SJCRH30 (cell line): ENCODE results near the gene CCNY. TPM values are rescaled to one million over a fixed set of nuclear protein-coding genes. Genes with fewer than 3 reads are reported as not detected.
A peak's percentile ranks its signal among the peaks of the same experiment; 100 is the strongest.
"Not testable (repeated sequence)": the region's sequence is repeated elsewhere in the genome, so short reads cannot be mapped to it uniquely, and the experiment has no call there.

Experiments
- DNase-seq, 2 experiments: peaks; one replicate each; pipeline ENCODE4 v3.0.0-alpha.2; 2015 to 2020
- H3K27ac ChIP-seq: fragments of 250-450 bp; sonication (Bioruptor Pico); 2 replicates; pipeline ENCODE4 v1.5.1; 2020; ENCODE audit warnings: mild to moderate bottlenecking, moderate library complexity
- H3K27me3 ChIP-seq: fragments of 250-450 bp; sonication (Bioruptor Pico); 2 replicates; pipeline ENCODE4 v1.5.1; 2020; ENCODE audit warnings: mild to moderate bottlenecking, moderate library complexity
- H3K36me3 ChIP-seq: fragments of 250-450 bp; sonication (Bioruptor Pico); 2 replicates; pipeline ENCODE4 v1.5.1; 2020; ENCODE audit warnings: mild to moderate bottlenecking, moderate library complexity
- H3K4me1 ChIP-seq: fragments of 250-450 bp; sonication (Bioruptor Pico); 2 replicates; pipeline ENCODE4 v1.5.1; 2020; ENCODE audit warnings: mild to moderate bottlenecking, moderate library complexity
- H3K4me3 ChIP-seq: fragments of 250-450 bp; sonication (Bioruptor Pico); 2 replicates; pipeline ENCODE4 v1.5.1; 2020; ENCODE audit warnings: mild to moderate bottlenecking, moderate library complexity
- H3K9me3 ChIP-seq: fragments of 250-450 bp; sonication (Bioruptor Pico); replicated peaks from 2 replicates; pipeline ENCODE4 v1.5.1; 2020; ENCODE audit warnings: mild to moderate bottlenecking, moderate library complexity
- total RNA-seq: library from RNA; depleted of rRNA; stranded (reverse); fragments of >200 nt; shearing (Covaris generic); gene quantifications from 2 replicates; pipeline ENCODE4 v1.2.3, GENCODE V29; 2014

The CCNY gene
- total RNA-seq, 1 experiment from 2014 or later = 47.2 TPM

DNA sequence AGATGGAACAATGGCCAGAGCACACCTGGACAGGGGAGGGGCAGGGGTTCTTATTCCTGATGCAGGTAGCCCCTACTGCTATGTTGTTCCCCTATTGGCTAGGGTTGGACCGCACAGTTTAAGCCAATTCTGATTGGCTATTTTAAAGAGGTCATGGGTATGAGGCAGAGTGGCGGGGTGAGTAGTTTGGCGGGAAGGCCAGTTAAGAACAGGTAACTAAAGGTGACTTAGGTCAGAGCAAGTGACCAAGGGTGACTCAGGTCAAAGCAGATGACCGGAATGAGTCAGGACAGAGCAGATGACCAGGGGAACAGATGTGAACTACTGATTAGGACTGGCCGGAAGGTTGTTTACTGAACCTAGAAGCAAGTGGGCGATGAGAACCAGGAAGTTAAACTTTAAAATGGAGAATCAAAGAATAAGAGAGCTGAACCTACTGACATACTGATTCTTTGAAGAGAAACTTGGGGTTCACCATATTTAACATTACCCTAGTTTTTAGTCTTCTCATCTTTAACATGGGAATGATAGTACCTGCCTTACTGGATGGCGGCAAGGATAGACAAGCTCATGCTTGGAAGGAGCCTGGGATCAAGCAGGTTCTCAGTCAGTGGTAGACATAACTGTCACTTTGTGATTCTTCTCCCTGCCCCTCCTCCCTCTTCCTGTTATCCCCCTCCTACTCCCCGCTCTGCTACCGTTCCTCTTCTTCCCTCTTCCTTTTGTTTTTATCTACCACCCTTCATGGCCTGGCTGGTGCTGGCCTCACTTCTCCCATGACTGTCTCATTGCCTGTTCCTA is 55.0 kb downstream of the CCNY start:
- Histone ChIP-seq H3K36me3 (no peaks in the 10 kb centered on the region), H3K4me3 (no peak overlapping the region)

DNA sequence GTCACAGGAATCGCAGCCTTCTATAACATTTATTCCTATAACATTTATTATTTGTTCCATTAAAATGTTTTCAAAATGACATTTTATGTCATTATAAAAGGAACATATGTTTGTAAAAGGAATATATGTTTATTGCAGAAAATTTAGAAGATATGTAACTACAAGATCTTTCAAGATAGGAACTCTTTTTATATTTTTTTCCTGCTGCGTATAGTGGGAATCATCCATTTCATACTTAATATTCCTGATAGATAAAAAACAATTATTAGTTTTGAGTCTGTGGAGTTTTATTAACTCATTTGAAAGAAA is 55.6 kb downstream of the CCNY start:
- H3K4me3 ChIP-seq = no peak overlapping the region
- H3K4me1 ChIP-seq = no peaks in the 10 kb centered on the region
- H3K27me3 ChIP-seq = no peaks in the 10 kb centered on the region
- no peaks in the 10 kb centered on the region for H3K36me3 ChIP-seq
- no peak overlapping the region for H3K27ac ChIP-seq
- no peak for DNase-seq
- no peaks in the 10 kb centered on the region; the same call in 1 of the 2 replicates for H3K9me3 ChIP-seq

More for the DNA sequence above, 55.0 kb downstream of the CCNY start:
- no peaks in the 10 kb centered on the region; the same call in 1 of the 2 replicates for H3K9me3 ChIP-seq
- no peaks in the 10 kb centered on the region for H3K4me1 ChIP-seq
- DNase-seq = no peak
- no peak overlapping the region for H3K27ac ChIP-seq
- no peaks in the 10 kb centered on the region for H3K27me3 ChIP-seq

DNA sequence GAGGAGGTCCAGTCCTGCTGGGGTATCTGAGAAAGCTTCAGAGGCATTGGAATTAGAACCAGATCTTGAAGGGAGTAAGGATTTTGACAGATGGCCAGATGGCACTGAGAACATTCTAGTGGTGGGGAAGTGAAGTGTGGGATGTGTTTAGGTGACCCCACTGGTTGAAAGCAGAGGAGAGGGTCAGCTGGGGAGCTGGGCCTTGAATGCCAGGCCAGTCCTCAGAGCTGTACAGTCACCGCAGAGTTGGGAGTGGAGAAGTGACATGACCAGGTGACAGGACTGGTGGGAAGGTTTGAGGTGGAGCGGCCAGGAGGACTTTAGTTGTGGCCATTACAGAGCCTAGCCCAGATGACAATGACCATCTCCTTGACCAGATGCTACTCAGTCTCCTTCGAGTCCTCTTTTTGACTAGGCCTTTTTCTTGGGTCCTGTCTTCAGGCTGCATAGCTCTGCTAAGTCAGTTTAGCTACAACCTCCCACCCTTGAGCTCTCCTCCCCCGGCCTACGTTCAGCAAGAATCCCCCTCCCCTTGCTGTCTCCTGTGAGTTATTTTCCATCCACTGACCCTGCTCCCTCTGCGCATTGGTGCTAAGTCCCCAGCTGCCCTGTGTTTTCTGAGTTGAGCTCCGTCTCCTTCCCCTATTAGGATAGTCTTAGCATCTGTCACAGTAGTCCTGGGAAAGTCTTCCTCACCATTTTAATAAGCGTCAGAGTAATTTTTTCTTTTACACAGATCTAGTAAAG is 56.3 kb downstream of the CCNY start:
- H3K27me3 ChIP-seq = no peaks in the 10 kb centered on the region
- no peak for DNase-seq
- H3K9me3 ChIP-seq = no peaks in the 10 kb centered on the region; the same call in 1 of the 2 replicates
- no peak overlapping the region for H3K4me3 ChIP-seq
- H3K4me1 ChIP-seq = peaks cover 3% of the 10 kb centered on the region
- no peaks in the 10 kb centered on the region for H3K36me3 ChIP-seq
- H3K27ac ChIP-seq = no peak overlapping the region

- DNase-seq = no peak
- Histone ChIP-seq H3K4me3 (no peak overlapping the region), H3K4me1 (peaks cover 17% of the 10 kb centered on the region), H3K27me3 (no peaks in the 10 kb centered on the region), H3K36me3 (no peaks in the 10 kb centered on the region), H3K27ac (no peak overlapping the region), H3K9me3 (no peaks in the 10 kb centered on the region)
Observed at GRCh38 chr10:35394411-35394851, 58.1 kb downstream of the CCNY start.

DNA sequence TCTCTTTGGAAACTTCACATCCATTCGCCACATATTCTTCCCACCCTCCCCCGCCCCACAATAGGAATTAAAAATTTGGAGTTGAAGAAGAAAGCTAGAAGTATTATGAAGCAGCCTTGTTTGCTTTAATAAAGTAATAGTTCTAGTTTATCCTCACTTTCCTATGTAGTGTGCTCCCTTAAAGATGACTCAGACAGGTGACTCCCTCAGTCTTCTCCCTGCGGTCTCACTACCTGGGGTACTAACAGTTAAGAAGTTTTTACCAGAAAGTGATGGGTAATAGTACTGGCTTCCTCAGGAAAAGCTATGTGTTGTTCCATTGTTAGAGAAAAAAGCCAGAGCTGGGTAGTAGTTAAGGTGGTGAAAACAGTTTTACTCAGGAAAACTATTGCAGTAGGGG is 58.6 kb downstream of the CCNY start:
- no peaks in the 10 kb centered on the region for H3K36me3 ChIP-seq
- peaks cover 17% of the 10 kb centered on the region for H3K4me1 ChIP-seq
- H3K27ac ChIP-seq = no peak overlapping the region
- no peak overlapping the region for H3K4me3 ChIP-seq
- no peaks in the 10 kb centered on the region for H3K9me3 ChIP-seq
- H3K27me3 ChIP-seq = no peaks in the 10 kb centered on the region
- no peak for DNase-seq

GRCh38 chr10:35396560-35397434 is 60.5 kb downstream of the CCNY start:
- no peak for DNase-seq
- Histone ChIP-seq H3K4me1 (peaks cover 17% of the 10 kb centered on the region), H3K27me3 (no peaks in the 10 kb centered on the region), H3K36me3 (no peaks in the 10 kb centered on the region), H3K27ac (no peak overlapping the region), H3K9me3 (no peaks in the 10 kb centered on the region), H3K4me3 (no peak overlapping the region)

- DNase-seq = no peak
- Histone ChIP-seq H3K9me3 (no peaks in the 10 kb centered on the region), H3K4me3 (no peak overlapping the region), H3K36me3 (no peaks in the 10 kb centered on the region), H3K27ac (peak overlapping the region; percentile 44), H3K27me3 (no peaks in the 10 kb centered on the region), H3K4me1 (peaks cover 17% of the 10 kb centered on the region)
Observed at GRCh38 chr10:35397953-35398352, 61.6 kb downstream of the CCNY start.

- Histone ChIP-seq H3K9me3 (no peaks in the 10 kb centered on the region), H3K4me3 (no peak overlapping the region), H3K36me3 (no peaks in the 10 kb centered on the region), H3K4me1 (peaks cover 17% of the 10 kb centered on the region), H3K27me3 (no peaks in the 10 kb centered on the region), H3K27ac (peak overlapping the region; percentile 44)
- peak in 1 of 2 experiments; percentile 56 for DNase-seq
Observed at GRCh38 chr10:35398355-35398754, 62.0 kb downstream of the CCNY start.

GRCh38 chr10:35398908-35399307 is 62.6 kb downstream of the CCNY start:
- H3K27ac ChIP-seq = peak overlapping the region; percentile 44
- H3K9me3 ChIP-seq = no peaks in the 10 kb centered on the region
- no peak overlapping the region for H3K4me3 ChIP-seq
- H3K27me3 ChIP-seq = no peaks in the 10 kb centered on the region
- DNase-seq = no peak
- H3K4me1 ChIP-seq = peaks cover 17% of the 10 kb centered on the region
- H3K36me3 ChIP-seq = no peaks in the 10 kb centered on the region

- Histone ChIP-seq H3K9me3 (no peaks in the 10 kb centered on the region), H3K4me3 (no peak overlapping the region), H3K27ac (no peak overlapping the region), H3K36me3 (no peaks in the 10 kb centered on the region), H3K27me3 (no peaks in the 10 kb centered on the region), H3K4me1 (peaks cover 17% of the 10 kb centered on the region)
- no peak for DNase-seq
Observed at GRCh38 chr10:35399414-35400009, 63.2 kb downstream of the CCNY start.

DNA sequence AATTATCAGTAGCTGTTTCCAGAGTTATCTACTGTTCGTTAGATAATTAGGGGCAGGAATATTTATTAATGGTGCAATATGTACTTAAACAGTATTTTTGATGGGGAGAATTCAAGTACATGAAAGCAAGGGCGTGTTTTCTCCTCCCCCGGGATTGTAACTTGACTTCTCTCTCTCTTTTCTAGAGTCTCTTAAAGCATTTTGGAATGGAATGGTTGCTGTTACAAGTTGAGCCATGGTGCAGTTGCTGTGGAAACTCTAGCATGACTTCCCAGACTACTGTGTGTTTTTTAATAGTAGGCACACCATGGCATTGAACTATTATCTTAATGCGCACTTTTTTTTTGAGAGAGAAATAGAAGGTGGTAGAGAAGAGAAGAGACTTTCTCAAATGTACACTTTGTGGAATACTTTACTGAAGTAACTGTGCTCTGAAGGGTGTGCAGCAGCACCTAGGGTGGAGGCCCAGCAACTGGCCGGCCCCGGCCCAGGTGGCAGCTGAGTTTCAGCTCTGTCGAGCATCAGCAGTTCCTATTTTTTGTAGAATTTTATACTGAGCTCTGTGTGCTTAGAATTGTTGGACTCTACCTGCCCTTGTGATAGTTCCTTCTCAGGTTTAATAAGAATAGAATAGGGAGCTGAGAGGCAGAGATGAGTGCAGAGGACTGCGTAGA is 64.4 kb downstream of the CCNY start:
- H3K27me3 ChIP-seq = no peaks in the 10 kb centered on the region
- H3K4me3 ChIP-seq = no peak overlapping the region
- no peaks in the 10 kb centered on the region for H3K36me3 ChIP-seq
- no peak for DNase-seq
- H3K9me3 ChIP-seq = no peaks in the 10 kb centered on the region
- H3K4me1 ChIP-seq = peaks cover 17% of the 10 kb centered on the region
- H3K27ac ChIP-seq = no peak overlapping the region

DNA sequence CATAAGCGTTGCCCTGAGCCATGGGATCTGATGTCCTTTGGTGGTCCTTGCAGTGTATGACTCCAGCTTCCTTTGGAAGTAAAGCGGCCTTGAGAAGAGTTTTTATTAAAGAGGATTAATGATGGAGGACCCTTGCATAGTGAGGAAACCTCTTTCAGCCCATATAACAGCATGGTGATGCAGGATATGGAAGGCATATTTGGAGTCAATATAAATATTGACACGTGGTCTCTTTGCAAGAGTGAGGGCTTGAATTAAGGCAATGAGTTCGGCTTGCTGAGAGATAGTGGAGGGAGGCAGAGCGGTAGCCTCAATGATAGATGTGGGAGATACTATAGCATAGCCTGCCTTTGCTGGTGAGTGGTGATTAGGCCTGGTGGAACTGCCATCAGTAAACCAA is 67.2 kb downstream of the CCNY start:
- H3K27ac ChIP-seq, H3K9me3 ChIP-seq, H3K4me3 ChIP-seq, DNase-seq, H3K27me3 ChIP-seq, H3K36me3 ChIP-seq: not testable (repeated sequence)
- H3K4me1 ChIP-seq = peaks cover 12% of the 10 kb centered on the region

DNA sequence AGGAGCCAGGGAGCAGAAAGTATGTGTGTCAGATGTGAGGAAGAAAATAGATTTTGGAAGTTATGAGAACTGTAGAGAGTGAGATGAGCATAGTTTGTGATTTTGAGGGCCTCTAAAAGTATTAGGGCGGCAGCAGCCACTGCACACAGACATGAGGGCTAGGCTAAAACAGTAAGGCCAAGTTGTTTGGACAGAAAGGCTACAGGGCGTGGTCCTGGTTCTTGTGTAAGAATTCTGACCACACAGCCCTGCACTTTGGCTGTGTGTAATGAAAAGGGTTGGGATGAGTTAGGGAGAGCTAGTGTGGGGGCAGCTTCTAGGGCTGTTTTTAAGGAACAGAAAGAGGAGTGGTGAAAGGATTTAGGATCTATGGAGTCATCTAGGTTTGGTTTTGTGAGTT is 67.8 kb downstream of the CCNY start:
- H3K4me1 ChIP-seq = peaks cover 13% of the 10 kb centered on the region
- not testable (repeated sequence) for H3K27ac ChIP-seq, DNase-seq, H3K27me3 ChIP-seq, H3K4me3 ChIP-seq, H3K36me3 ChIP-seq, H3K9me3 ChIP-seq

DNA sequence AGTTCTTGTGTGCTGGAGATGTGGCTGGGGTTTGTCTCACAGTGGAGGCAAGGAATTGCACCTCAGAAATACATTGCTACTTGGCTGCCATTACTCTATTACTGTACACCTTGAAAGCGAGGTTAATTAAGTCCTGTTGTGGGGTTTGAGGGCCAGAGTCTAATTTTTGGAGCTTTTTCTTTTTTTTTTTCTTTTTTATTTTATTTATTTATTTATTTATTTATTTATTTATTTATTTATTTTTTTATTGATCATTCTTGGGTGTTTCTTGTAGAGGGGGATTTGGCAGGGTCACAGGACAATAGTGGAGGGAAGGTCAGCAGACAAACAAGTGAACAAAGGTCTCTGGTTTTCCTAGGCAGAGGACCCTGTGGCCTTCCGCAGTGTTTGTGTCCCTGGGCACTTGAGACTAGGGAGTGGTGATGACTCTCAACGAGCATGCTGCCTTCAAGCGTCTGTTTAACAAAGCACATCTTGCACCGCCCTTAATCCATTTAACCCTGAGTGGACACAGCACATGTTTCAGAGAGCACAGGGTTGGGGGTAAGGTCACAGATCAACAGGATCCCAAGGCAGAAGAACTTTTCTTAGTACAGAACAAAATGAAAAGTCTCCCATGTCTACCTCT is 69.8 kb downstream of the CCNY start:
- H3K27me3 ChIP-seq, H3K9me3 ChIP-seq, H3K4me3 ChIP-seq, H3K27ac ChIP-seq, H3K36me3 ChIP-seq, DNase-seq: not testable (repeated sequence)
- H3K4me1 ChIP-seq = peaks cover 30% of the 10 kb centered on the region
